Activated CD4-positive, alpha-beta T cell treated with anti-CD3 and anti-CD28 coated beads, Interleukin-2, amount 50 U/mL, for 4 hours (primary cell): ENCODE measurements around the gene GSS.
"Not testable (repeated sequence)": the region's sequence is repeated elsewhere in the genome, so short reads cannot be mapped to it uniquely, and the experiment has no call there.

Experiments used
- DNase-seq, 2 experiments: peaks; one replicate each; pipeline ENCODE4 v3.0.0-alpha.2; 2020

GSS gene

DNA sequence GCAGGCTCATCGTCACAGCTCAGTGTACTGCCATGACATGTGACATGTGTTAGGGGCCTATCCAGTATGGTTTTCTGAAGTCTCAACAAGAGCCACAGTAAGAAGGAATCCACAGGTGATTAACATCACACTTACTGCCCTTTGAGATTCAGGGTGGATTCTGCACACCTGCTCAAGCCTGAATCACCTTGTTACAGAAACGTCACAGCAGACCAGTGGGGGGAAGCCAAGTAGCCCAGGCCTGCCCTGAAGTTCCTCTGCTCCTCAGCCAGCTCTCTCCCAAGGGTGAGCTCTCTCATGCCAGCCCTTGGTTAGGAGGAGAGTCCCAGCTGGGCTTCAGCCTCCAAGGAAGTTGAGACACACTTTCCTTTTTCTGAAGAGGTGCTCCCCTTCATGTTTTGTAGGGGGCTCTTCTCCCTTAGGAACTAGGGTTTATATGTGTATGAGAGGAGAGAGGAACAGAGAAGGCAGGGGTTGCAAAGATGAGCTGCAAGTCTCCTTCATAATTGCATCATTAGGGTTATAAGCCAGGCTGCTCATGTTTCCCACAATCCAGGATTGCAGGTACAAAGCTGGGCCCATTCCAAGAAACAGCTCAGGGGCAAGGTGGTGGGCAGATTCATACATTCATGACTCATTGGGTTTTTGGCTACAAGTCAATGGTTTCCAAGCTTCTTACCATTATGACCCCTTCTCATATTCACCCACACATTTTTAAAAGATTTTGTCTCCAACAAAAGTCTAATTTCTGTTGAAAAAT, 11.6 kb downstream of the GSS start:
- DNase-seq: no peak

DNA sequence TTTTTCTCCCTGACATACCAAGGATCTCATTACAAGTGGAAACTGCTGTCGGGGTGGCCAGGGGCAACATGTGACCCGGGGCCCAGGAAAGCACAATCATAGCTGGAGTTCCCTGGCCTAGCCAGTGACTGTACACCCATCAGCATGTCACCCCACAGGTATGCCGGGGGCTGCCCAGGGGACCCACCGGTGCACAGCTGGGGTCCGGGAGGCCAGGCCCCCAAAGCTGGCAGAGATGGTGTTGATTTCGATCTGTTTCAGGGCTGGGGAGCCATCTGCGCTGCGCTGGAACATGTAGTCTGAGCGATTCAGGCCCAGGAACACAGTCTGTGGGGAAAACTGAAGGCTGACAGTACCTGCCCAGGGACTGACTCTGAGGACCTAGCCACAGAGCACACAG, 13.3 kb downstream of the GSS start:
- DNase-seq: no peak

- no peak for DNase-seq
Observed at GRCh38 chr20:34941226-34941625, 14.4 kb downstream of the GSS start.

DNA sequence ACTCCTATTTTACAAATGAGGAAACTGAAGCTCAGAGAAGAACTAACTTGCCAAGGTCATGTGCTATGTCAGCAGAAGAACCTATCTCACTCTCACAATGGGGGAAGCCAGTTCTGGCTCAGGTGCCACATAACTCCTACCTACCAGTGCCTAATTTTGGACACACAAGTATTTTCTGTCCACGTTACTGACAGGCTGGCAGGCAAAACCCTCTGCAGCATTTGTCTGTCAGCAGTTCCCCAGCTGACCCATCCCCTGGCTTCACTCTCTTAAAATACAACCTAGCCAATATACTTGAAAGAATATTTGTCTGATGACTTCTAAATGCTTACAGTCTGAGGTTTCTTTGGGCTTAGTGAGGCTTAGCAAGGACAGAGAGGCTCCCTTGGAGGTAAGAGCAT, 15.5 kb downstream of the GSS start:
- no peak for DNase-seq

GRCh38 chr20:34938466-34939163, 17.0 kb downstream of the GSS start:
- no peak for DNase-seq

- DNase-seq: no peak
Observed at GRCh38 chr20:34931771-34932170, 23.8 kb downstream of the GSS start.

DNA sequence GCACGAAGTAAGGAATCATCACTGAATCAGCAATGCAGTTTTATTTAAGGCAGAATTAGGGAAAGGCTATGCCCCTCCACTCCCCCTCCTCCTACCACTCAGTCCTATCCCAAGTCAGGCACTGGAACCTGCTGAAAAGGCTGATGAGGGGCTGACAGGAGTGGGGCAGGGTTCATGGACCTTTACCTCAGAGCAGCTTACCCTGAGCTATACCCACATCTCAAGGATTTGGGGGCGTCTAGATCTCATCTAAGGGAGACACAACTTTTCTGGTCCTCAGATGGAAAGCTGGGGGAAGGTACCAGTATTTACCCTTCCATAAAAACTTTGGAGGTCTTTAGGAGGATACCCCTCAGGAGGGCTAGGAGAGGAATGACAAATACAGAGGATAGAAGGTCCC, 27.2 kb downstream of the GSS start:
- no peak for DNase-seq

DNA sequence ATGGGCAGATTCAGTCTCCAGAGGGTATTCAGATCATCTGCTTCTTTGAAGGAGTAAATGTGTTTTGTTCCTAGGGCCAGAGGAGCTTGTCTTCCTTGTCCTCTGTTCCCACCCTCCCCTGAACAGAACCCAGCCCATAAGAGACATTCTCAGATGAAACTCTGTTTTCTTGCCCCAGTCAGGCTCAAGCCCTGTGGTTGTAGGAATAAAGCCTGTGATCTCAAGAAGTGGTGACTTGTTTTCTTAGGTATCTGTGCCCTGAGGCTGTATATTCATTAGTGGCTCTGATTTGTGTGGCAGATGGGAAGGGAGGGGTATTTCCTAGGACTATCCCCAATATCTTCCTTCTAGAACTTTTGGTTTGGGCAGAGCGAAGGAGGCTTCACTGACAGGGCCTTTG, 27.9 kb downstream of the GSS start:
- DNase-seq: no peak

DNA sequence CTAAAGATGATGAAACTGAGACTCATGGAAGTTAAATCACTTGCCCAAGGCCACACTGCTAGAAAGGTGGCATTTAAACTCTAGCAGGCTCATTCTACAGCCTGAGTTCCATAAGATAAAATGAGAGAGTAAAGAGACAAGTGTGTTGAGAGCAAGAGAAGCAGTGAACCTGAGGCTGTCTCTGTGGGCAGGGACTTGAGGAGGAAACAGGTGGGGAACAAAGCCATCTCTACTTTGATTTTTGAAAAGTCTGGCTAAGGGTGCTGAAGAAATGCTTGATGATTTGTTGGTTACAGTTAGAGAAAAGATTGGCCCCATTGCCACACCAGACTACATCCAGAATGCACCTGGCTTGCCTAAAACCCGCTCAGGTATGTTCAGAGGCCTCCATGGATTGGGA, 29.0 kb downstream of the GSS start:
- DNase-seq: no peak

- no peak for DNase-seq
Observed at GRCh38 chr20:34925981-34926380, 29.6 kb downstream of the GSS start.

GRCh38 chr20:34925341-34925740, 30.3 kb downstream of the GSS start:
- DNase-seq: no peak

GRCh38 chr20:34923414-34923813, 32.2 kb downstream of the GSS start:
- no peak for DNase-seq

DNA sequence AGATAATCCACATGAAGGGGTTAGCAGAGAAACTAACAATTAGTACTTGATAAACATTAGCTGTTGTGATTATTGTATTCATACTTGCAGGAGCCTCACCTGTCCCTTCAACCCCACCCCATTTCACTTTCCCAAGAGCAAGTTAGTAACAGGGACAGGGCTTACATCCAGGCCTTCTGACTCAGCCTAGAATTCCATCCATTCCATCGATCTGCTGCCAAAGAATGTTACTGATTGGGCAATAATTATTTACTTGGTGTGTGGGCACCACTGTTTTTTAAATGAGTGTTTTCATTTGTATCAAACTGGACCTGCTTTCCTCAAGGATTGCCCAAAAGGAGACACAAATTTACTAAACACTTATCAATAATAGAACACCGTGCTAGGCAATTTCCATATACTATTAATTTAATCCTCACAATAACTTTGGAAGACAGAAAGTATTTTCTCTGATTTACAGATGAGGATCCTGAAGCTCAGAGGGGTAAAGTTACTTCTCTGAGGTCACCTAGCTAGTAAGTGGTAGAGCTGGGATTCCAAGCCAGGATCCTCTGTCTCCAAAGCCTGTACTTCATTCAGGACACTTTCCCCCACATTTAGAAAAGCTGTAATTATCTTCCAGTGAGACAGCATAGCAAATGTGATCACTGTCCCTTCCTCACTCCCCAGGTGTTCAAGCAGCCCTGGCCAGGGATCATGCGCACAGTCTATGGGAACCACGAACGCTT, 32.8 kb downstream of the GSS start:
- no peak for DNase-seq

- no peak for DNase-seq
Observed at GRCh38 chr20:34921436-34921835, 34.2 kb downstream of the GSS start.

DNA sequence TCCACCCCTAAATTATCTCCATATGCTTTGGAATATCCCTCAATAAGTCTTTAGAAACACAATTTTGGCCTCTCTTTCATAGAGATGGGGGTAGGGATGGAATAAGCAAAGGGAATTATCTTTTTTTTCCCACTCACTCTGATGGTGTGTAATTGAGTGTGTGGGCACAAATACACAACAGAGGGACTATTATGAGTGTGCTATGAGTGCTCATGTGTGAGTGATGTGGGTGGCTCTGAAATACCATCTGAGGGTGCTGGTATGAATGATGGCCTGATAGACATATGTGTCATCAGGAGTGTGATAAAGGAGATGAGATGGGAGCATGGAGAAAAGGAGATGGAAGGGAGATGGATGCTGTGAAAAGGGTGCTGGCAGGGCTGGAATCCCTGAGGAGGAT, 35.6 kb downstream of the GSS start:
- DNase-seq: no peak

DNA sequence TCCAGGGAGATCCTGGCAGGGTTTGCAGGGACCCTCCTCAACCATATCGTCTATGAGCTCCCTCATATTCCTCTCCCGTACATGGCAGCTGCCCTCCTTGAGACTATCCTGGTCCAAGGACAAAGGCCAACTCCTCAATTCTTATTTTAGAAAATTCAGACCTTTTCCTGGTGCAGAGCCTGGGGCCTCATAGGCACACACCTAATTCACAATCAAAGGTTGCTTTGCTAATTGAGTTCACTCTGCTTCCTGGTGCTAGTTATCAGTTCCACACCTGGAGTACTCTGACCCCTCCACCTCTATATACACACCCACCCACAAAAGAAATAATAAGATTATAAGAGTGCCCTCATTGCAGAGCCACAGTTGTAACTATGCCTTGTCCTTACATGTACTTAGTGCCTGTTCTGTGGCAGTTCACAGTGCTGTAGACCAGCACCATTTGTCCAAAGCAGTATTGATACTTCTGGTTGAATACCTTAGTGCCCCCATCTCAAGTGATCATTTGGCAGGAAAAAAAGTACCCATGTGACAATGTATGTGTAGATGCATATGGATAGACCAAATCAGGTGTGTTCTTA, 38.7 kb downstream of the GSS start:
- DNase-seq: no peak

GRCh38 chr20:34915749-34916455, 39.7 kb downstream of the GSS start:
- no peak for DNase-seq

DNA sequence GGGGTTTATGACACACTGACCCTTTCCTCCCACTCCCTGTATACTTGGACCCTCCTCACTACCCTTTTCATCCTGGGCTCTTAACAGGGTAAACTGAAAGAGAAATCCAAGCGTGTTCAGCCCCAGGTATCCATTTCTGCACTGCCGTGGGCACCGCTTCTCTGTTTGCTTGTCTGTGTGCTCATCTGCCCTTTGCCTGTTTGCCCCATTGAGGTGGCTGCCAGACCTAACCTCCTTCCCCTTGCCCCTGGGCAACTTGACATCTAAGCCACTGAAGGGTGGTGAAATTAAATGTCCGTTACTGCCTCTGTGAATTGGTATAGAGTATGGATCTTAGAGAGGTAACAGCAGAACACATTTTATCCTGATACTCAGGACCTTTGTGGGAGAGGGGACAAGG, 40.5 kb downstream of the GSS start:
- no peak for DNase-seq

- DNase-seq: no peak
Observed at GRCh38 chr20:34907616-34908469, 47.8 kb downstream of the GSS start.

GRCh38 chr20:34904202-34904621, 51.4 kb downstream of the GSS start:
- DNase-seq: no peak

- not testable (repeated sequence) for DNase-seq
Observed at GRCh38 chr20:34898731-34899130, 56.9 kb downstream of the GSS start.

GRCh38 chr20:34898129-34898528, 57.5 kb downstream of the GSS start:
- not testable (repeated sequence) for DNase-seq
